DND-41 (cell line): Measurements from ENCODE around the gene AKNA.

Experiments used
- EZH2 ChIP-seq: IDR thresholded peaks from 3 replicates; pipeline ENCODE4 v1.6.1; 2012; ENCODE audit warnings: borderline replicate concordance, low read depth, mild to moderate bottlenecking, moderate library complexity, low read length, inconsistent platforms; ENCODE audit not compliant: severe bottlenecking
- TF ChIP-seq, protein P1 (sequence below): IDR thresholded peaks from 2 replicates; pipeline ENCODE4 v1.5.1; 2012; ENCODE audit warnings: borderline replicate concordance, low read length, moderate library complexity, mild to moderate bottlenecking; ENCODE audit not compliant: poor library complexity, severe bottlenecking; ENCODE audit errors: extremely low read depth

DNA sequence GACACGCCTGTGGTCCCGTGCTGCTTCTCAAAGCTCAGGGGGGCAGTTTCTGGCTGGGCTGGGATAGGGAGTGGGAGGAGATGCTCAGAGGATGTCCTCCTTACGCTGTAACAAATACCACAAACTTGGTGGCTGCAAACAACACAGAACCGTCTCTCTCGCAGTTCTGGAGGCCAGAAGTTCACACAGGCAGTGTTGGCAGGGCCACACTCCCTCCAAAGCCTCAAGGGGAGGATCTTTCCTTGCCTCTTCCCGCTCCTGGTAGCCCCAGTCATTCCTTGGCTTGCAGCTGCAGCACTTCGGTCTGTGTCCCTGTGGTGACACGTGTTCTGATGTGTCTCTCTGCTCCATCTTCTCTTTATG lies 75.3 kb downstream of the AKNA start:
- no peak for TF ChIP-seq EZH2
- TF ChIP-seq, protein P1, sequence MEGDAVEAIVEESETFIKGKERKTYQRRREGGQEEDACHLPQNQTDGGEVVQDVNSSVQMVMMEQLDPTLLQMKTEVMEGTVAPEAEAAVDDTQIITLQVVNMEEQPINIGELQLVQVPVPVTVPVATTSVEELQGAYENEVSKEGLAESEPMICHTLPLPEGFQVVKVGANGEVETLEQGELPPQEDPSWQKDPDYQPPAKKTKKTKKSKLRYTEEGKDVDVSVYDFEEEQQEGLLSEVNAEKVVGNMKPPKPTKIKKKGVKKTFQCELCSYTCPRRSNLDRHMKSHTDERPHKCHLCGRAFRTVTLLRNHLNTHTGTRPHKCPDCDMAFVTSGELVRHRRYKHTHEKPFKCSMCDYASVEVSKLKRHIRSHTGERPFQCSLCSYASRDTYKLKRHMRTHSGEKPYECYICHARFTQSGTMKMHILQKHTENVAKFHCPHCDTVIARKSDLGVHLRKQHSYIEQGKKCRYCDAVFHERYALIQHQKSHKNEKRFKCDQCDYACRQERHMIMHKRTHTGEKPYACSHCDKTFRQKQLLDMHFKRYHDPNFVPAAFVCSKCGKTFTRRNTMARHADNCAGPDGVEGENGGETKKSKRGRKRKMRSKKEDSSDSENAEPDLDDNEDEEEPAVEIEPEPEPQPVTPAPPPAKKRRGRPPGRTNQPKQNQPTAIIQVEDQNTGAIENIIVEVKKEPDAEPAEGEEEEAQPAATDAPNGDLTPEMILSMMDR, result no peak
